ENCODE data around the gene PAF1. TPM values are rescaled to one million over a fixed set of nuclear protein-coding genes. Genes with fewer than 3 reads are reported as not detected.

The PAF1 gene
- total RNA-seq, 2 donors from 2014 or later = 31.9 to 41.6 TPM

GRCh38 chr19:39351537-39352064 is 39.3 kb downstream of the PAF1 start:
- no peaks in the 10 kb centered on the region for H3K9me3 ChIP-seq
- intact Hi-C loops (cut with DNase I) = no loop called here
- H3K27me3 ChIP-seq = no peaks in the 10 kb centered on the region
- H3K36me3 ChIP-seq = peaks cover 13% of the 10 kb centered on the region
- TF ChIP-seq CTCF (IDR thresholded peaks at IDR 0.05) = no peak
- H3K4me3 ChIP-seq = no peak overlapping the region
- H3K4me1 ChIP-seq = no peaks in the 10 kb centered on the region
- no peak overlapping the region for H3K27ac ChIP-seq
- H3K9ac ChIP-seq (ENCODE audit: low read depth in 2 of 2, low read length in 2 of 2) = no peak overlapping the region
- DNase-seq = no peak

GRCh38 chr19:39350156-39350555 is 40.8 kb downstream of the PAF1 start:
- DNase-seq = no peak
- H3K36me3 ChIP-seq = peaks cover 7% of the 10 kb centered on the region
- H3K4me3 ChIP-seq = no peak overlapping the region
- no peak overlapping the region for H3K9ac ChIP-seq (ENCODE audit: low read depth in 2 of 2, low read length in 2 of 2)
- no peak overlapping the region for H3K27ac ChIP-seq
- H3K4me1 ChIP-seq = no peaks in the 10 kb centered on the region
- intact Hi-C loops (cut with DNase I) = no loop called here
- no peaks in the 10 kb centered on the region for H3K9me3 ChIP-seq
- no peaks in the 10 kb centered on the region for H3K27me3 ChIP-seq
- TF ChIP-seq CTCF (IDR thresholded peaks at IDR 0.05) = no peak

- H3K9ac ChIP-seq (ENCODE audit: low read depth in 2 of 2, low read length in 2 of 2) = no peak overlapping the region
- no peaks in the 10 kb centered on the region for H3K36me3 ChIP-seq
- TF ChIP-seq CTCF (IDR thresholded peaks at IDR 0.05) = no peak
- H3K27ac ChIP-seq = no peak overlapping the region
- no peaks in the 10 kb centered on the region for H3K27me3 ChIP-seq
- H3K4me1 ChIP-seq = no peaks in the 10 kb centered on the region
- H3K4me3 ChIP-seq = no peak overlapping the region
- no peaks in the 10 kb centered on the region for H3K9me3 ChIP-seq
- DNase-seq = no peak
- intact Hi-C loops (cut with DNase I) = no loop called here
Observed at GRCh38 chr19:39349326-39349725, 41.6 kb downstream of the PAF1 start.

GRCh38 chr19:39347332-39348164 is 43.4 kb downstream of the PAF1 start:
- no peak for TF ChIP-seq CTCF (IDR thresholded peaks at IDR 0.05)
- Histone ChIP-seq H3K9me3 (no peaks in the 10 kb centered on the region), H3K9ac (ENCODE audit: low read depth in 2 of 2, low read length in 2 of 2) (no peak overlapping the region), H3K4me1 (no peaks in the 10 kb centered on the region), H3K27ac (no peak overlapping the region), H3K36me3 (no peaks in the 10 kb centered on the region), H3K27me3 (no peaks in the 10 kb centered on the region), H3K4me3 (no peak overlapping the region)
- DNase-seq = no peak
- intact Hi-C loops (cut with DNase I) = no loop called here

GRCh38 chr19:39345956-39346355 is 45.0 kb downstream of the PAF1 start:
- no peak for TF ChIP-seq CTCF (IDR thresholded peaks at IDR 0.05)
- intact Hi-C loops (cut with DNase I) = no loop called here
- Histone ChIP-seq H3K4me3 (no peak overlapping the region), H3K27ac (no peak overlapping the region), H3K9ac (ENCODE audit: low read depth in 2 of 2, low read length in 2 of 2) (no peak overlapping the region), H3K9me3 (no peaks in the 10 kb centered on the region), H3K4me1 (peaks cover under 1% of the 10 kb centered on the region), H3K36me3 (no peaks in the 10 kb centered on the region), H3K27me3 (no peaks in the 10 kb centered on the region)
- DNase-seq = no peak
